PC-3 (cell line): Measurements from ENCODE around the gene ASCL2.

Experiments
- EZH2 ChIP-seq: fragments of 300-600 bp; sonication (generic); IDR thresholded peaks from one replicate; pipeline ENCODE4 v1.6.1; 2017; ENCODE audit warnings: antibody characterized with exemption, mild to moderate bottlenecking, low read length; ENCODE audit not compliant: unreplicated experiment
- EZH2phosphoT487 ChIP-seq: fragments of 300-600 bp; sonication (generic); IDR thresholded peaks from 2 replicates; pipeline ENCODE4 v1.6.1; 2018; ENCODE audit warnings: mild to moderate bottlenecking, antibody characterized with exemption, low read length, borderline replicate concordance
- TF ChIP-seq, protein P1 (sequence below): fragments of 300-600 bp; sonication (generic); conservative IDR thresholded peaks from 2 replicates; pipeline ENCODE4 v1.5.1; 2017; ENCODE audit warnings: antibody characterized with exemption, low read depth, mild to moderate bottlenecking, low read length

DNA sequence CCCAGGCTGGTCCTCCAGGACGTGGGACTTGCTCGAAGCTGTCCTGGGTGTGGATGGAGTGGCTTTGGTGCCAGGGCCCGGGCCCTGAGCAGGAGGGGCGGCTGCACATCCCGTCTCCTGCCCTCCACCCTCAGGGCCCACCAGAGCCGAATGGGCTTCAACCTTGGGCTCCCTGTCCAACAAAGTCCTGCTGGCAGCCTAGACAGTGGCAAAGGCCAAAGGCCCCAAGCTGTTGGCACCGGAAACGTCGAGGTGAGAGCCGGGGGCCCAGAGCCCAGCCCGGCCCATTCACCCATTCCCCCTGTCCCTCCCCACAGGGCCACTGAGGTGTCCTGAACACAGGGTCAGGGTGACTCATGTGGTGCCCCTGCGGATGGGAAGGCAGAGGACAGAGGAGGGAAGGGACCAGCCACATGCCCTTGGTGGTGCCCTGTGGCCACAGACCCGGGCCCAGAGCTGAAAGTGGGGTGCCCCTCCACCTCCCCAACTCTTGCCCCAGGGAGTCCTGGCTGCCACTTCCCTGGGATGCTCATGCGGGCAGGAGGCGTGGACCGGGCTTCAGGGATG, 40.5 kb upstream of the ASCL2 start:
- TF ChIP-seq, protein P1, sequence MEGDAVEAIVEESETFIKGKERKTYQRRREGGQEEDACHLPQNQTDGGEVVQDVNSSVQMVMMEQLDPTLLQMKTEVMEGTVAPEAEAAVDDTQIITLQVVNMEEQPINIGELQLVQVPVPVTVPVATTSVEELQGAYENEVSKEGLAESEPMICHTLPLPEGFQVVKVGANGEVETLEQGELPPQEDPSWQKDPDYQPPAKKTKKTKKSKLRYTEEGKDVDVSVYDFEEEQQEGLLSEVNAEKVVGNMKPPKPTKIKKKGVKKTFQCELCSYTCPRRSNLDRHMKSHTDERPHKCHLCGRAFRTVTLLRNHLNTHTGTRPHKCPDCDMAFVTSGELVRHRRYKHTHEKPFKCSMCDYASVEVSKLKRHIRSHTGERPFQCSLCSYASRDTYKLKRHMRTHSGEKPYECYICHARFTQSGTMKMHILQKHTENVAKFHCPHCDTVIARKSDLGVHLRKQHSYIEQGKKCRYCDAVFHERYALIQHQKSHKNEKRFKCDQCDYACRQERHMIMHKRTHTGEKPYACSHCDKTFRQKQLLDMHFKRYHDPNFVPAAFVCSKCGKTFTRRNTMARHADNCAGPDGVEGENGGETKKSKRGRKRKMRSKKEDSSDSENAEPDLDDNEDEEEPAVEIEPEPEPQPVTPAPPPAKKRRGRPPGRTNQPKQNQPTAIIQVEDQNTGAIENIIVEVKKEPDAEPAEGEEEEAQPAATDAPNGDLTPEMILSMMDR: no peak
- TF ChIP-seq EZH2 (no peak), EZH2phosphoT487 (no peak)
